WTC11 (cell line): Measurements from ENCODE around the gene RING1. TPM values are rescaled to one million over a fixed set of nuclear protein-coding genes. Genes with fewer than 3 reads are reported as not detected.

Experiments used
- AR ChIP-seq: fragments of 250-450 bp; sonication (Bioruptor Pico); IDR thresholded peaks from 2 replicates; pipeline ENCODE4 v1.9.0; 2021; ENCODE audit warnings: mild to moderate bottlenecking
- ATF1 ChIP-seq: sonication (generic); formaldehyde crosslinking; IDR thresholded peaks from 2 replicates; pipeline ENCODE4 v1.8.1; 2023; ENCODE audit warnings: mild to moderate bottlenecking, moderate library complexity, missing genetic modification reagents
- CDX4 ChIP-seq: fragments of 250-450 bp; sonication (Bioruptor Pico); IDR thresholded peaks from 2 replicates; pipeline ENCODE4 v1.9.0; 2021; ENCODE audit warnings: moderate library complexity, mild to moderate bottlenecking, inconsistent platforms, borderline replicate concordance
- CTCF ChIP-seq: fragments of 200-600 bp; IDR thresholded peaks from 2 replicates; pipeline ENCODE4 v1.8.0; 2022; ENCODE audit warnings: antibody characterized with exemption
- ELF4 ChIP-seq: sonication (generic); formaldehyde crosslinking; IDR thresholded peaks from 2 replicates; pipeline ENCODE4 v1.8.1; 2022; ENCODE audit warnings: low read depth, mild to moderate bottlenecking, moderate library complexity, missing genetic modification reagents
- EMX1 ChIP-seq: fragments of 250-450 bp; sonication (Bioruptor Pico); IDR thresholded peaks from 2 replicates; pipeline ENCODE4 v1.8.0; 2021; ENCODE audit warnings: mild to moderate bottlenecking
- GTF2I ChIP-seq: fragments of 250-450 bp; sonication (Bioruptor Pico); conservative IDR thresholded peaks from 2 replicates; pipeline ENCODE4 v1.4.0; 2021; ENCODE audit warnings: mild to moderate bottlenecking
- HMGA2 ChIP-seq: fragments of 250-450 bp; sonication (Bioruptor Pico); IDR thresholded peaks from 2 replicates; pipeline ENCODE4 v1.4.0; 2021; ENCODE audit warnings: mild to moderate bottlenecking, moderate library complexity
- JAZF1 ChIP-seq: fragments of 250-450 bp; sonication (Bioruptor Pico); IDR thresholded peaks from 2 replicates; pipeline ENCODE4 v1.9.0; 2021; ENCODE audit warnings: moderate library complexity, mild to moderate bottlenecking, inconsistent platforms
- NFE2L1 ChIP-seq: sonication (generic); formaldehyde crosslinking; IDR thresholded peaks from 2 replicates; pipeline ENCODE4 v1.8.1; 2023; ENCODE audit warnings: missing genetic modification reagents
- SMAD3 ChIP-seq: sonication (generic); formaldehyde crosslinking; IDR thresholded peaks from 2 replicates; pipeline ENCODE4 v1.8.0; 2022; ENCODE audit warnings: missing genetic modification reagents, mild to moderate bottlenecking, borderline replicate concordance
- SMAD4 ChIP-seq: sonication (generic); formaldehyde crosslinking; IDR thresholded peaks from 2 replicates; pipeline ENCODE4 v1.8.0; 2022; ENCODE audit warnings: mild to moderate bottlenecking, missing genetic modification reagents
- TCF7 ChIP-seq: sonication (generic); formaldehyde crosslinking; IDR thresholded peaks from 2 replicates; pipeline ENCODE4 v1.8.0; 2022; ENCODE audit warnings: mild to moderate bottlenecking, low read depth, missing genetic modification reagents, moderate library complexity
- ZNF263 ChIP-seq: sonication (generic); formaldehyde crosslinking; IDR thresholded peaks from 2 replicates; pipeline ENCODE4 v1.8.1; 2022; ENCODE audit warnings: low read depth, mild to moderate bottlenecking, moderate library complexity, missing genetic modification reagents
- ZNF396 ChIP-seq: fragments of 250-450 bp; sonication (Bioruptor Pico); IDR thresholded peaks from 2 replicates; pipeline ENCODE4 v1.8.0; 2021; ENCODE audit warnings: mild to moderate bottlenecking, moderate library complexity, borderline replicate concordance
- ZNF671 ChIP-seq: fragments of 250-450 bp; sonication (Bioruptor Pico); IDR thresholded peaks from 2 replicates; pipeline ENCODE4 v1.8.0; 2021; ENCODE audit warnings: mild to moderate bottlenecking
- ZSCAN18 ChIP-seq: fragments of 250-450 bp; sonication (Bioruptor Pico); IDR thresholded peaks from 2 replicates; pipeline ENCODE4 v2.1.2; 2022; ENCODE audit warnings: mild to moderate bottlenecking, moderate library complexity
- total RNA-seq: library from RNA; stranded (reverse); gene quantifications from 3 replicates; pipeline ENCODE4 v1.2.3, GENCODE V29; 2021
- TF ChIP-seq, protein P1 (sequence below): fragments of 250-450 bp; sonication (Bioruptor Pico); IDR thresholded peaks from 2 replicates; pipeline ENCODE4 v1.8.0; 2021; ENCODE audit warnings: mild to moderate bottlenecking
- TF ChIP-seq, protein P2 (sequence below): sonication (generic); formaldehyde crosslinking; conservative IDR thresholded peaks from 2 replicates; pipeline ENCODE4 v1.8.1; 2022; ENCODE audit warnings: mild to moderate bottlenecking, missing genetic modification reagents
- TF ChIP-seq, protein P3 (sequence below): fragments of 250-450 bp; sonication (Bioruptor Pico); conservative IDR thresholded peaks from 2 replicates; pipeline ENCODE4 v1.9.0; 2021; ENCODE audit warnings: mild to moderate bottlenecking
- TF ChIP-seq, protein P4 (sequence below): sonication (generic); formaldehyde crosslinking; IDR thresholded peaks from 2 replicates; pipeline ENCODE4 v1.8.0; 2022; ENCODE audit warnings: mild to moderate bottlenecking, missing genetic modification reagents
- TF ChIP-seq, protein P5 (sequence below): sonication (generic); formaldehyde crosslinking; IDR thresholded peaks from 2 replicates; pipeline ENCODE4 v1.8.1; 2023; ENCODE audit warnings: mild to moderate bottlenecking, missing genetic modification reagents
- TF ChIP-seq, protein P6 (sequence below): sonication (generic); formaldehyde crosslinking; IDR thresholded peaks from 2 replicates; pipeline ENCODE4 v1.8.0; 2022; ENCODE audit warnings: mild to moderate bottlenecking, missing genetic modification reagents

RING1 gene
- total RNA-seq, 1 experiment from 2014 or later: 26.6 TPM

- TF ChIP-seq, protein P1, sequence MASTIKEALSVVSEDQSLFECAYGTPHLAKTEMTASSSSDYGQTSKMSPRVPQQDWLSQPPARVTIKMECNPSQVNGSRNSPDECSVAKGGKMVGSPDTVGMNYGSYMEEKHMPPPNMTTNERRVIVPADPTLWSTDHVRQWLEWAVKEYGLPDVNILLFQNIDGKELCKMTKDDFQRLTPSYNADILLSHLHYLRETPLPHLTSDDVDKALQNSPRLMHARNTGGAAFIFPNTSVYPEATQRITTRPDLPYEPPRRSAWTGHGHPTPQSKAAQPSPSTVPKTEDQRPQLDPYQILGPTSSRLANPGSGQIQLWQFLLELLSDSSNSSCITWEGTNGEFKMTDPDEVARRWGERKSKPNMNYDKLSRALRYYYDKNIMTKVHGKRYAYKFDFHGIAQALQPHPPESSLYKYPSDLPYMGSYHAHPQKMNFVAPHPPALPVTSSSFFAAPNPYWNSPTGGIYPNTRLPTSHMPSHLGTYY (CRISPR knock-in tag): no peak
- TF ChIP-seq CDX4 (CRISPR knock-in tag) (no peak), EMX1 (no peak), ZNF396 (CRISPR knock-in tag) (no peak), SMAD4 (0 out of 2 replicates have a peak, but pooled peaks have one; percentile 40), ZNF263 (CRISPR knock-in tag) (no peak), CTCF (no peak), ATF1 (CRISPR knock-in tag) (no peak), ZSCAN18 (CRISPR knock-in tag) (no peak), ZNF671 (CRISPR knock-in tag) (no peak), HMGA2 (no peak), NFE2L1 (peak; percentile 45; the same call in 1 of the 2 replicates), SMAD3 (CRISPR knock-in tag) (no peak), JAZF1 (CRISPR knock-in tag) (no peak), AR (no peak), ELF4 (CRISPR knock-in tag) (0 out of 2 replicates have a peak, but pooled peaks have one; percentile 1), TCF7 (CRISPR knock-in tag) (peak; percentile 75; the same call in 1 of the 2 replicates), GTF2I (no peak)
- TF ChIP-seq, protein P2, sequence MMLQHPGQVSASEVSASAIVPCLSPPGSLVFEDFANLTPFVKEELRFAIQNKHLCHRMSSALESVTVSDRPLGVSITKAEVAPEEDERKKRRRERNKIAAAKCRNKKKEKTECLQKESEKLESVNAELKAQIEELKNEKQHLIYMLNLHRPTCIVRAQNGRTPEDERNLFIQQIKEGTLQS (CRISPR knock-in tag): no peak; the same call in 1 of the 2 replicates
- TF ChIP-seq, protein P3, sequence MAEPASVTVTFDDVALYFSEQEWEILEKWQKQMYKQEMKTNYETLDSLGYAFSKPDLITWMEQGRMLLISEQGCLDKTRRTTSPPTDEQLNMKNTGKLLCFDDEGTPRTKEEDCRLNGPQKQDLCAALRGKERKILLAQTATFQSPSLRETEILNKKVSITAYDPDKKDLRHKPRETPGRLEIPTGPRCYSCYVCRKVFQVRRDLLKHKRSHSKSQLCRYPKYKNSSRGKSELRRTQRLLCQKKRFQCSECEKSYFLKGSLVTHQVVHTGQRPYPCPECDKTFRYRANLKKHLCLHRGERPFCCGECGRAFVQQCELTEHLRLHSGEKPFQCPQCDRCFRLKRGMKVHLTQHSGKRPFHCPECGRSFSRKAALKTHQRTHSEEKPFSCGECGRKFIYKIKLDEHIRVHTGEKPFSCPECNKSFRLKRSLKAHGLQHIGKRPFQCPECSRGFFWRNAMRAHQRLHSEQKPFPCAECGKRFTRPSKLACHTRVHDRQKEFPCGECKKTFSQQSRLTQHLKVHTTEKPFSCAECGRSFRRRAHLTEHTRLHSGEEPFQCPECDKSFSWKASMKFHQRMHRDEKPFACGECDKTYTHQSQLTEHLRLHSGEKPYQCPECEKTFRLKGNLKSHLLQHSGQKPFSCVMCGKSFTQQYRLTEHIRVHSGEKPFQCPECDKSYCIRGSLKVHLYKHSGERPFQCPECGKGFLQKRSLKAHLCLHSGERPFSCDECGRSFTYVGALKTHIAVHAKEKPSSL (CRISPR knock-in tag): no peak
- TF ChIP-seq, protein P4, sequence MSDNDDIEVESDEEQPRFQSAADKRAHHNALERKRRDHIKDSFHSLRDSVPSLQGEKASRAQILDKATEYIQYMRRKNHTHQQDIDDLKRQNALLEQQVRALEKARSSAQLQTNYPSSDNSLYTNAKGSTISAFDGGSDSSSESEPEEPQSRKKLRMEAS (CRISPR knock-in tag): peak; percentile 57
- TF ChIP-seq, protein P5, sequence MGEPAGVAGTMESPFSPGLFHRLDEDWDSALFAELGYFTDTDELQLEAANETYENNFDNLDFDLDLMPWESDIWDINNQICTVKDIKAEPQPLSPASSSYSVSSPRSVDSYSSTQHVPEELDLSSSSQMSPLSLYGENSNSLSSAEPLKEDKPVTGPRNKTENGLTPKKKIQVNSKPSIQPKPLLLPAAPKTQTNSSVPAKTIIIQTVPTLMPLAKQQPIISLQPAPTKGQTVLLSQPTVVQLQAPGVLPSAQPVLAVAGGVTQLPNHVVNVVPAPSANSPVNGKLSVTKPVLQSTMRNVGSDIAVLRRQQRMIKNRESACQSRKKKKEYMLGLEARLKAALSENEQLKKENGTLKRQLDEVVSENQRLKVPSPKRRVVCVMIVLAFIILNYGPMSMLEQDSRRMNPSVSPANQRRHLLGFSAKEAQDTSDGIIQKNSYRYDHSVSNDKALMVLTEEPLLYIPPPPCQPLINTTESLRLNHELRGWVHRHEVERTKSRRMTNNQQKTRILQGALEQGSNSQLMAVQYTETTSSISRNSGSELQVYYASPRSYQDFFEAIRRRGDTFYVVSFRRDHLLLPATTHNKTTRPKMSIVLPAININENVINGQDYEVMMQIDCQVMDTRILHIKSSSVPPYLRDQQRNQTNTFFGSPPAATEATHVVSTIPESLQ: no peak
- TF ChIP-seq, protein P6, sequence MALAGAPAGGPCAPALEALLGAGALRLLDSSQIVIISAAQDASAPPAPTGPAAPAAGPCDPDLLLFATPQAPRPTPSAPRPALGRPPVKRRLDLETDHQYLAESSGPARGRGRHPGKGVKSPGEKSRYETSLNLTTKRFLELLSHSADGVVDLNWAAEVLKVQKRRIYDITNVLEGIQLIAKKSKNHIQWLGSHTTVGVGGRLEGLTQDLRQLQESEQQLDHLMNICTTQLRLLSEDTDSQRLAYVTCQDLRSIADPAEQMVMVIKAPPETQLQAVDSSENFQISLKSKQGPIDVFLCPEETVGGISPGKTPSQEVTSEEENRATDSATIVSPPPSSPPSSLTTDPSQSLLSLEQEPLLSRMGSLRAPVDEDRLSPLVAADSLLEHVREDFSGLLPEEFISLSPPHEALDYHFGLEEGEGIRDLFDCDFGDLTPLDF (CRISPR knock-in tag): no peak
Measured at GRCh38 chr6:33200219-33201146, 7.8 kb upstream of the RING1 start, which contains the start of the genes RXRB and SLC39A7 (continued).
